H1 (cell line): Measurements from ENCODE around the gene UNC13D. TPM values are rescaled to one million over a fixed set of nuclear protein-coding genes. Genes with fewer than 3 reads are reported as not detected.

Experiments used
- CTCF ChIA-PET: fragments of 300-600 bp; sonication (Branson Sonifier 250); formaldehyde crosslinking; loops from one replicate; lab custom pipeline; 2021; ENCODE audit not compliant: partially characterized antibody; lab: Charles Lee
- POLR2A ChIA-PET: fragments of 300-600 bp; sonication (Branson Sonifier 250); formaldehyde crosslinking; loops from one replicate; lab custom pipeline; 2021; ENCODE audit warnings: inconsistent platforms; ENCODE audit not compliant: partially characterized antibody; lab: Charles Lee
- DNase-seq, 2 experiments: peaks; one replicate each; pipeline versions ENCODE4 v3.0.0 to v3.0.0-alpha.2; 2010 to 2022; ENCODE audit warnings: low spot score in 2 of 2, low read depth in 1 of 2, mixed read lengths in 1 of 2
- FAIRE-seq: peaks from 2 replicates; lab custom pipeline; 2011; peaks lifted over from hg19 to GRCh38; lab: Jason Lieb, UNC
- H2AFZ ChIP-seq: 2 replicates; pipeline ENCODE4 v1.8.1; 2012; ENCODE audit warnings: low read length, inconsistent platforms
- H2AK5ac ChIP-seq: 2 replicates; pipeline ENCODE4 v1.6.1; 2013; ENCODE audit warnings: low read depth, low read length
- H2BK120ac ChIP-seq: replicated peaks from 2 replicates; pipeline ENCODE3; 2013; ENCODE audit warnings: low read depth, low read length, inconsistent platforms
- H2BK12ac ChIP-seq: 2 replicates; pipeline ENCODE4 v1.6.1; 2013; ENCODE audit warnings: low read depth, low read length
- H2BK15ac ChIP-seq: 2 replicates; pipeline ENCODE4 v1.6.1; 2013; ENCODE audit warnings: low read length
- H2BK20ac ChIP-seq: 2 replicates; pipeline ENCODE4 v1.6.1; 2013; ENCODE audit warnings: low read length
- H2BK5ac ChIP-seq: 2 replicates; pipeline ENCODE4 v1.6.1; 2013; ENCODE audit warnings: low read depth, low read length
- H3K14ac ChIP-seq: 2 replicates; pipeline ENCODE4 v1.6.1; 2013; ENCODE audit warnings: inconsistent platforms; ENCODE audit not compliant: insufficient read length
- H3K18ac ChIP-seq: 2 replicates; pipeline ENCODE4 v1.6.1; 2013; ENCODE audit warnings: low read length; ENCODE audit errors: extremely low read depth
- H3K23ac ChIP-seq: 2 replicates; pipeline ENCODE4 v1.6.1; 2013; ENCODE audit warnings: inconsistent platforms; ENCODE audit not compliant: insufficient read length
- H3K23me2 ChIP-seq: 2 replicates; pipeline ENCODE4 v1.6.1; 2013; ENCODE audit warnings: low read depth, low read length
- H3K27ac ChIP-seq: 2 replicates; pipeline ENCODE4 v1.6.1; 2011; ENCODE audit warnings: low read depth, low read length, inconsistent platforms
- H3K27me3 ChIP-seq, 4 experiments: replicated peaks in 1 of 4; 1 replicate in 1 of 4; 2 replicates in 3 of 4; pipeline versions ENCODE4 v1.6.1 to v1.8.1; 2011 to 2013; ENCODE audit warnings: low read length in 3 of 4, mild to moderate bottlenecking in 3 of 4, inconsistent platforms in 2 of 4, mixed read lengths in 2 of 4, moderate library complexity in 1 of 4; ENCODE audit not compliant: control insufficient read depth in 3 of 4, insufficient read depth in 3 of 4; ENCODE audit errors: extremely low read depth in 1 of 4
- H3K36me3 ChIP-seq, 4 experiments: 2 replicates each; pipeline versions ENCODE4 v1.6.1 to v1.8.1; 2011 to 2013; ENCODE audit warnings: mild to moderate bottlenecking in 4 of 4, low read length in 3 of 4, moderate library complexity in 2 of 4, control low read depth in 1 of 4, inconsistent platforms in 1 of 4; ENCODE audit not compliant: insufficient read depth in 4 of 4, control insufficient read depth in 2 of 4
- H3K4ac ChIP-seq: replicated peaks from 2 replicates; pipeline ENCODE3; 2013; ENCODE audit warnings: low read length, low read depth, mixed read lengths, inconsistent platforms; ENCODE audit not compliant: insufficient read length
- H3K4me1 ChIP-seq, 4 experiments: replicated peaks in 1 of 4; 1 replicate in 1 of 4; 2 replicates in 3 of 4; pipeline versions ENCODE4 v1.6.1 to v1.8.1; 2011 to 2013; ENCODE audit warnings: low read length in 3 of 4, inconsistent platforms in 2 of 4, mixed read lengths in 1 of 4; ENCODE audit not compliant: insufficient read depth in 4 of 4, control insufficient read depth in 3 of 4
- H3K4me2 ChIP-seq, 2 experiments: 2 replicates each; pipeline versions ENCODE4 v1.6.1 to v1.8.1; 2011 to 2013; ENCODE audit warnings: low read depth in 2 of 2, low read length in 2 of 2, control low read depth in 1 of 2, inconsistent platforms in 1 of 2, mild to moderate bottlenecking in 1 of 2; ENCODE audit not compliant: insufficient read depth in 1 of 2
- H3K4me3 ChIP-seq, 4 experiments: fragments of 200-600, 300-600 bp in 1 of 4; sonication (generic), shearing (Covaris generic), sonication (Bioruptor Twin) in 1 of 4; 2 replicates each; pipeline versions ENCODE4 v1.5.1 to v1.8.1; 2011 to 2016; ENCODE audit warnings: low read length in 4 of 4, low read depth in 3 of 4, control low read depth in 2 of 4, inconsistent platforms in 2 of 4, mild to moderate bottlenecking in 2 of 4, mixed read lengths in 1 of 4, moderate library complexity in 1 of 4; ENCODE audit not compliant: insufficient read depth in 2 of 4; ENCODE audit errors: extremely low read depth in 1 of 4
- H3K56ac ChIP-seq: replicated peaks from 2 replicates; pipeline ENCODE3; 2013; ENCODE audit warnings: low read depth, mild to moderate bottlenecking, mixed read lengths, low read length, inconsistent platforms; ENCODE audit not compliant: insufficient read length
- H3K79me1 ChIP-seq: 2 replicates; pipeline ENCODE4 v1.6.1; 2013; ENCODE audit warnings: low read depth, low read length, control low read depth
- H3K79me2 ChIP-seq, 2 experiments: 2 replicates each; pipeline versions ENCODE4 v1.6.1 to v1.8.1; 2012 to 2013; ENCODE audit warnings: low read length in 2 of 2, mild to moderate bottlenecking in 2 of 2, inconsistent platforms in 1 of 2; ENCODE audit not compliant: insufficient read depth in 2 of 2, control insufficient read depth in 1 of 2
- H3K9ac ChIP-seq, 4 experiments: replicated peaks in 1 of 4; 1 replicate in 1 of 4; 2 replicates in 3 of 4; pipeline versions ENCODE4 v1.6.1 to v1.8.1; 2011 to 2013; ENCODE audit warnings: low read depth in 3 of 4, low read length in 3 of 4, control low read depth in 2 of 4, mild to moderate bottlenecking in 2 of 4, moderate library complexity in 2 of 4, inconsistent platforms in 1 of 4; ENCODE audit errors: extremely low read depth in 1 of 4
- H3K9me3 ChIP-seq, 2 experiments: 2 replicates each; pipeline versions ENCODE4 v1.6.1 to v1.8.1; 2012 to 2013; ENCODE audit warnings: mild to moderate bottlenecking in 2 of 2, moderate library complexity in 2 of 2, control low read depth in 1 of 2, inconsistent platforms in 1 of 2, low read depth in 1 of 2, low read length in 1 of 2, mixed read lengths in 1 of 2; ENCODE audit not compliant: insufficient read depth in 2 of 2
- H4K20me1 ChIP-seq, 2 experiments: replicated peaks in 1 of 2; 2 replicates each; pipeline versions ENCODE3 to v1.8.1; 2011 to 2013; ENCODE audit warnings: inconsistent platforms in 2 of 2, low read length in 2 of 2, mild to moderate bottlenecking in 1 of 2; ENCODE audit not compliant: insufficient read depth in 2 of 2, control insufficient read depth in 1 of 2
- H4K5ac ChIP-seq: 2 replicates; pipeline ENCODE4 v1.6.1; 2013; ENCODE audit warnings: low read length, low read depth, mixed read lengths, inconsistent platforms; ENCODE audit not compliant: insufficient read length
- H4K8ac ChIP-seq: 2 replicates; pipeline ENCODE4 v1.8.0; 2013; ENCODE audit warnings: mild to moderate bottlenecking, moderate library complexity, low read length, inconsistent platforms; ENCODE audit not compliant: insufficient read depth; ENCODE audit errors: extremely low read depth
- H4K91ac ChIP-seq: replicated peaks from 2 replicates; pipeline ENCODE3; 2013; ENCODE audit warnings: low read length, mixed read lengths, inconsistent platforms; ENCODE audit not compliant: insufficient read length
- BACH1 ChIP-seq: IDR thresholded peaks from 2 replicates; pipeline ENCODE4 v1.6.1; 2012; ENCODE audit warnings: low read length, improper control_type of control experiment
- CBX5 ChIP-seq: fragments of 300-800, 300-1000 bp; sonication (generic); IDR thresholded peaks from 2 replicates; pipeline ENCODE4 v1.7.1; 2016; ENCODE audit warnings: antibody characterized with exemption, low read length, low read depth
- CEBPB ChIP-seq: IDR thresholded peaks from 2 replicates; pipeline ENCODE4 v1.6.1; 2012; ENCODE audit warnings: low read depth, low read length
- CHD1 ChIP-seq: IDR thresholded peaks from 2 replicates; pipeline ENCODE4 v1.6.1; 2012; ENCODE audit warnings: low read depth, low read length, improper control_type of control experiment
- E2F6 ChIP-seq: IDR thresholded peaks from 2 replicates; pipeline ENCODE4 v1.6.1; 2012; ENCODE audit warnings: inconsistent platforms
- HDAC2 ChIP-seq, 2 experiments: fragments of 300-600 bp in 1 of 2; sonication (generic) in 1 of 2; IDR thresholded peaks; 2 replicates each; pipeline ENCODE4 v1.6.1; 2011 to 2012; ENCODE audit warnings: low read depth in 2 of 2, low read length in 2 of 2, mild to moderate bottlenecking in 2 of 2, moderate library complexity in 2 of 2, borderline replicate concordance in 1 of 2, inconsistent platforms in 1 of 2
- JUND ChIP-seq: IDR thresholded peaks from 2 replicates; pipeline ENCODE4 v1.6.1; 2011; ENCODE audit warnings: mild to moderate bottlenecking, improper control_type of control experiment, low read length
- KDM4A ChIP-seq: IDR thresholded peaks from one replicate; pipeline ENCODE4 v1.7.1; 2012; ENCODE audit warnings: low read depth, mild to moderate bottlenecking, moderate library complexity, low read length, inconsistent platforms; ENCODE audit not compliant: severe bottlenecking
- MAFK ChIP-seq: IDR thresholded peaks from 2 replicates; pipeline ENCODE4 v1.6.1; 2012; ENCODE audit warnings: low read depth, mild to moderate bottlenecking, improper control_type of control experiment, low read length
- RXRA ChIP-seq: IDR thresholded peaks from 2 replicates; pipeline ENCODE4 v1.6.1; 2011; ENCODE audit warnings: low read depth, mild to moderate bottlenecking, low read length, moderate library complexity; ENCODE audit not compliant: insufficient read depth
- SIX5 ChIP-seq: IDR thresholded peaks from 2 replicates; pipeline ENCODE4 v1.6.1; 2011; ENCODE audit warnings: mild to moderate bottlenecking, low read depth, low read length
- SP2 ChIP-seq: IDR thresholded peaks from 2 replicates; pipeline ENCODE4 v1.6.1; 2012; ENCODE audit warnings: mild to moderate bottlenecking, low read length, inconsistent platforms
- SRF ChIP-seq: IDR thresholded peaks from 2 replicates; pipeline ENCODE4 v1.6.1; 2011; ENCODE audit warnings: mild to moderate bottlenecking, low read depth, low read length, moderate library complexity
- TEAD4 ChIP-seq: IDR thresholded peaks from 2 replicates; pipeline ENCODE4 v1.6.1; 2012; ENCODE audit warnings: low read depth, low read length, inconsistent platforms, mixed read lengths
- YY1 ChIP-seq: IDR thresholded peaks from 2 replicates; pipeline ENCODE4 v1.6.1; 2011; ENCODE audit warnings: low read depth, mild to moderate bottlenecking, low read length
- WGBS, 2 experiments: shearing (Covaris generic) in 1 of 2; methylation state at CpG; one replicate each; pipeline versions ENCODE4 v1.1.6 to v1.1.7; 2013 to 2015; ENCODE audit warnings: low lambda C conversion rate in 2 of 2, mixed read lengths in 2 of 2, inconsistent platforms in 1 of 2, low coverage in 1 of 2, missing lambda C conversion rate in 1 of 2; ENCODE audit not compliant: insufficient replicate concordance in 2 of 2, insufficient coverage in 1 of 2, insufficient read length in 1 of 2; ENCODE audit errors: extremely low coverage in 1 of 2, missing lambda C conversion rate in 1 of 2; 5-methylcytosine and 5-hydroxymethylcytosine counted together
- polyA plus RNA-seq, 7 experiments: library from polyadenylated mRNA; depleted of rRNA in 3 of 7; stranded (reverse) in 5 of 7; unstranded in 2 of 7; fragments of >200 nt in 5 of 7; fragments of 200-250 nt in 2 of 7; gene quantifications; 1 replicate in 5 of 7; 2 replicates in 1 of 7; 4 replicates in 1 of 7; pipeline versions ENCODE4 v1.2.1 to v1.2.3, GENCODE V29; 2011 to 2013; ENCODE audit warnings: missing spikeins in 2 of 7, mixed read lengths in 2 of 7
- total RNA-seq: library from RNA; stranded (reverse); fragmentation: NEBNext Ultra II Directional; extraction: Animal tissue kit (Norgen Biotek cat#: 25700); gene quantifications from 2 replicates; pipeline ENCODE4 v1.2.1, GENCODE V29; 2021

Gene UNC13D
- total and polyA plus RNA-seq, 2 of the 8 experiments (the other 6 are each of a cell fraction or from before 2014, with no cell fraction given) = 3.6 to 8.4 TPM

DNA sequence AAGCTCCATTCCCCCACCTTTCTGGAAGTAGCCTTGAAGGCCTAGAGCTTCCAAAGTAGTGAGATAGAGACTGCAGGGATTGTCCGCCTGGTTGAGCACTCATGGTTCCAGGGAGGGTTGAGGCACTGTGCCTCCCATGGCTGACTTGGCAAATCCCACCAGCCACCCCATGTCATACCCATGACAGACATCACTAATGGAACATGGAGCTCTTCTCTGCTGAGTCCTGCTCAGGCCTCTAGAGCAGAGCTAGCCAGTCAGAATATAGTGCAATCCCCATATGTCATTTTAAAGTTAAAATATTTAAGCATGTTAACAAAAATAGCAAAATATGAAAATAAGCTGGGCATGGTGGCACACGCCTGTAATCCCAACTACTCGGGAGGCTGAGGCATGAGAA lies 28.8 kb downstream of the UNC13D start:
- H2BK120ac ChIP-seq = no peak overlapping the region
- no peak overlapping the region for H4K5ac ChIP-seq
- no peak overlapping the region for H4K91ac ChIP-seq
- H4K8ac ChIP-seq = no peak overlapping the region; the same call in 1 of the 2 replicates
- no peaks in the 10 kb centered on the region for H3K79me2 ChIP-seq
- no peak overlapping the region for H2BK12ac ChIP-seq
- no peak overlapping the region for H3K4ac ChIP-seq
- H3K9ac ChIP-seq = no peak overlapping the region
- H2BK15ac ChIP-seq = no peak overlapping the region
- H3K27ac ChIP-seq = no peak overlapping the region
- no peaks in the 10 kb centered on the region for H3K79me1 ChIP-seq
- WGBS, 2 experiments = 88% methylated on average over 3 of the region's 3 CpGs; no CpG with 5 or more reads in 1 of the 2 experiments
- no peaks in the 10 kb centered on the region for H3K23me2 ChIP-seq
- no peaks in the 10 kb centered on the region for H3K9me3 ChIP-seq
- ChIA-PET CTCF (interaction anchor here (1.0 to 9.6 kb wide), 4 partner anchors 12 to 32 kb away, joined by 3 to 104 read pairs (median 5); no protein-coding TSS in a partner anchor), POLR2A (interaction anchor here (0.6 to 5.0 kb wide), 6 partner anchors 9 to 37 kb away, joined by 3 to 36 read pairs (median 6); no protein-coding TSS in a partner anchor)
- H2BK5ac ChIP-seq = no peak overlapping the region
- H4K20me1 ChIP-seq = peaks cover 0 to 8% of the 10 kb centered on the region in 2 experiments
- no peak overlapping the region for H3K4me2 ChIP-seq
- no peak for DNase-seq
- H3K36me3 ChIP-seq = peaks cover 23 to 70% (median 66%) of the 10 kb centered on the region in 4 experiments; a peak in 7 of 8 replicates
- H3K27me3 ChIP-seq = no peaks in the 10 kb centered on the region
- no peak overlapping the region for H3K56ac ChIP-seq
- no peak overlapping the region for H2AFZ ChIP-seq
- H2AK5ac ChIP-seq = no peak overlapping the region
- H3K4me3 ChIP-seq = no peak overlapping the region
- no peak for FAIRE-seq
- no peak overlapping the region for H3K18ac ChIP-seq
- H3K14ac ChIP-seq = no peak overlapping the region
- no peak overlapping the region for H2BK20ac ChIP-seq
- no peak overlapping the region for H3K23ac ChIP-seq
- H3K4me1 ChIP-seq = no peaks in the 10 kb centered on the region
- TF ChIP-seq BACH1 = no peak
- no peak for TF ChIP-seq CHD1
- no peak for TF ChIP-seq SIX5
- no peak for TF ChIP-seq SRF
- TF ChIP-seq JUND = no peak
- no peak for TF ChIP-seq CEBPB
- TF ChIP-seq E2F6 = no peak
- TF ChIP-seq MAFK = no peak
- no peak for TF ChIP-seq YY1
- TF ChIP-seq TEAD4 = no peak
- TF ChIP-seq SP2 = no peak
- TF ChIP-seq RXRA = no peak
- no peak for TF ChIP-seq HDAC2 (IDR thresholded peaks at IDR 0.05; ENCODE audit: borderline replicate concordance in 1 of 2, low read depth in 2 of 2, low read length in 2 of 2)
- no peak for TF ChIP-seq KDM4A
- TF ChIP-seq CBX5 = no peak
